HCT116 (cell line): ENCODE data around the gene ZEB1. TPM values are rescaled to one million over a fixed set of nuclear protein-coding genes. Genes with fewer than 3 reads are reported as not detected.

Experiments
- ATAC-seq: fragments of 200-7000 bp; cut with Tn5 transposase; 2 replicates; pipeline ENCODE4 v1.9.1; 2020; ENCODE audit warnings: mild to moderate bottlenecking, moderate library complexity
- BruUV-seq: library from RNA; stranded (reverse); fragments of 400-500 nt; replicated peaks from 2 replicates; lab custom pipeline; 2021; lab: Mats Ljungman, UMichigan
- CTCF ChIA-PET: fragments of 300-600 bp; sonication (Branson Sonifier 250); formaldehyde crosslinking; loops from one replicate; lab custom pipeline; 2021; ENCODE audit warnings: antibody characterized with exemption; lab: Charles Lee
- POLR2A ChIA-PET: fragments of 300-600, 350-600 bp; sonication (Branson Sonifier 250); formaldehyde crosslinking; loops from one replicate; lab custom pipeline; 2021; ENCODE audit warnings: antibody characterized with exemption; lab: Charles Lee
- RAD21 ChIA-PET, 2 experiments: fragments of 300-600 bp; sonication (Branson Sonifier 250); formaldehyde crosslinking; loops; one replicate each; lab custom pipeline; 2023; ENCODE audit warnings: low total read pairs in 2 of 2; ENCODE audit not compliant: uncharacterized antibody in 2 of 2, unreplicated experiment in 2 of 2, low non-redundant PET in 1 of 2; lab: Charles Lee
- DNase-seq: peaks from one replicate; pipeline ENCODE4 v3.0.0-alpha.2; 2010; ENCODE audit warnings: low read depth, low spot score
- H2AFZ ChIP-seq: fragments of 200-600 bp; shearing (Covaris generic), sonication (generic); 2 replicates; pipeline ENCODE4 v1.6.1; 2017; ENCODE audit warnings: low read depth, mixed run types, mixed read lengths, antibody characterized with exemption, low read length; ENCODE audit not compliant: poor library complexity, severe bottlenecking
- H3K27ac ChIP-seq: 2 replicates; pipeline ENCODE4 v1.5.1; 2012; ENCODE audit warnings: low read depth, low read length
- H3K27me3 ChIP-seq: fragments of 200-600 bp; sonication (generic); 2 replicates; pipeline ENCODE4 v1.6.1; 2016; ENCODE audit warnings: mixed run types, low read length, mixed read lengths; ENCODE audit not compliant: insufficient read depth
- H3K36me3 ChIP-seq, 2 experiments: fragments of 200-500 bp in 1 of 2; fragments of 200-600 bp in 1 of 2; sonication (Bioruptor generic) in 1 of 2; sonication (generic) in 1 of 2; 2 replicates each; pipeline versions ENCODE4 v1.5.1 to v1.6.1; 2014 to 2016; ENCODE audit warnings: low read length in 2 of 2, inconsistent platforms in 1 of 2, mixed read lengths in 1 of 2, mixed run types in 1 of 2; ENCODE audit not compliant: insufficient read depth in 2 of 2, control insufficient read depth in 1 of 2
- H3K4me1 ChIP-seq, 2 experiments: fragments of 200-600 bp in 1 of 2; sonication (generic) in 1 of 2; 2 replicates each; pipeline versions ENCODE4 v1.5.1 to v1.6.1; 2012 to 2017; ENCODE audit warnings: low read length in 2 of 2, inconsistent platforms in 1 of 2, mild to moderate bottlenecking in 1 of 2, mixed read lengths in 1 of 2, mixed run types in 1 of 2, moderate library complexity in 1 of 2; ENCODE audit not compliant: insufficient read depth in 2 of 2, control insufficient read depth in 1 of 2
- H3K4me2 ChIP-seq: fragments of 200-600 bp; sonication (generic); 2 replicates; pipeline ENCODE4 v1.6.1; 2017; ENCODE audit warnings: mixed run types, low read length, mixed read lengths
- H3K4me3 ChIP-seq, 2 experiments: fragments of 200-600 bp in 1 of 2; sonication (generic) in 1 of 2; replicated peaks in 1 of 2; 2 replicates each; pipeline ENCODE4 v1.5.1; 2011 to 2016; ENCODE audit warnings: low read length in 2 of 2, control low read depth in 1 of 2, low read depth in 1 of 2, mild to moderate bottlenecking in 1 of 2, mixed read lengths in 1 of 2, mixed run types in 1 of 2
- H3K79me2 ChIP-seq: fragments of 200-600 bp; sonication (generic); 2 replicates; pipeline ENCODE4 v1.6.1; 2017; ENCODE audit warnings: mild to moderate bottlenecking, mixed run types, low read length, moderate library complexity, mixed read lengths; ENCODE audit not compliant: insufficient read depth
- H3K9ac ChIP-seq: fragments of 200-600 bp; sonication (generic); 2 replicates; pipeline ENCODE4 v1.6.1; 2016; ENCODE audit warnings: low read length, mixed read lengths
- H3K9me2 ChIP-seq: fragments of 200-600 bp; sonication (generic), shearing (Covaris generic); 2 replicates; pipeline ENCODE4 v1.6.1; 2017; ENCODE audit warnings: mixed run types, mild to moderate bottlenecking, moderate library complexity; ENCODE audit not compliant: insufficient read depth
- H3K9me3 ChIP-seq, 2 experiments: fragments of 200-500 bp in 1 of 2; fragments of 200-600 bp in 1 of 2; sonication (Bioruptor generic) in 1 of 2; sonication (generic) in 1 of 2; 2 replicates each; pipeline ENCODE4 v1.6.1; 2014 to 2017; ENCODE audit warnings: low read length in 2 of 2, mixed read lengths in 2 of 2, inconsistent platforms in 1 of 2, low read depth in 1 of 2, mild to moderate bottlenecking in 1 of 2, mixed run types in 1 of 2, moderate library complexity in 1 of 2; ENCODE audit not compliant: control insufficient read depth in 1 of 2, insufficient read depth in 1 of 2
- H4K20me1 ChIP-seq: fragments of 200-600 bp; sonication (generic), shearing (Covaris generic); 2 replicates; pipeline ENCODE4 v1.6.1; 2017; ENCODE audit warnings: mixed run types, mild to moderate bottlenecking, moderate library complexity; ENCODE audit not compliant: insufficient read depth
- CBX3 ChIP-seq: IDR thresholded peaks from 2 replicates; pipeline ENCODE4 v1.6.1; 2012; ENCODE audit warnings: low read depth
- CEBPB ChIP-seq: IDR thresholded peaks from 2 replicates; pipeline ENCODE4 v1.6.1; 2012; ENCODE audit warnings: low read depth
- EGR1 ChIP-seq: IDR thresholded peaks from 2 replicates; pipeline ENCODE4 v1.6.1; 2012; ENCODE audit warnings: low read depth
- EZH2 ChIP-seq: fragments of 200-600 bp; sonication (generic); IDR thresholded peaks from 2 replicates; pipeline ENCODE4 v1.6.1; 2017; ENCODE audit warnings: antibody characterized with exemption, mixed run types
- EZH2phosphoT487 ChIP-seq: fragments of 200-600 bp; IDR thresholded peaks from 2 replicates; pipeline ENCODE4 v1.6.1; 2018; ENCODE audit warnings: antibody characterized with exemption, borderline replicate concordance
- JUND ChIP-seq: IDR thresholded peaks from 2 replicates; pipeline ENCODE4 v1.6.1; 2012
- MAX ChIP-seq: IDR thresholded peaks from 2 replicates; pipeline ENCODE4 v1.6.1; 2012
- POLR2A ChIP-seq: IDR thresholded peaks from 2 replicates; pipeline ENCODE4 v1.7.0; 2011; ENCODE audit warnings: borderline replicate concordance; ENCODE audit not compliant: insufficient read depth, insufficient read length; ENCODE audit errors: extremely low read depth
- POLR2AphosphoS5 ChIP-seq: IDR thresholded peaks from 2 replicates; pipeline ENCODE4 v1.6.1; 2011; ENCODE audit warnings: mild to moderate bottlenecking, low read depth, low read length, moderate library complexity
- RAD21 ChIP-seq: IDR thresholded peaks from 2 replicates; pipeline ENCODE4 v1.6.1; 2012; ENCODE audit warnings: low read depth, mild to moderate bottlenecking
- SIN3A ChIP-seq: IDR thresholded peaks from 2 replicates; pipeline ENCODE4 v1.6.1; 2012; ENCODE audit warnings: low read depth
- SP1 ChIP-seq: IDR thresholded peaks from 2 replicates; pipeline ENCODE4 v1.6.1; 2012; ENCODE audit warnings: low read depth
- SRF ChIP-seq: IDR thresholded peaks from 2 replicates; pipeline ENCODE4 v1.6.1; 2012; ENCODE audit warnings: low read depth
- TCF7L2 ChIP-seq: IDR thresholded peaks from 2 replicates; pipeline ENCODE4 v1.7.0; 2011; ENCODE audit warnings: borderline replicate concordance, inconsistent platforms; ENCODE audit not compliant: insufficient read depth, insufficient read length; ENCODE audit errors: extremely low read depth
- YY1 ChIP-seq: IDR thresholded peaks from 2 replicates; pipeline ENCODE4 v1.6.1; 2011; ENCODE audit warnings: low read length, low read depth, moderate library complexity, mild to moderate bottlenecking; ENCODE audit not compliant: insufficient replicate concordance; ENCODE audit errors: extremely low read depth
- ZFX ChIP-seq: fragments of 450-650 bp; IDR thresholded peaks from 2 replicates; pipeline ENCODE4 v1.6.1; 2017
- intact Hi-C: fragments of 100-400 bp; cut with micrococcal nuclease; formaldehyde crosslinking; loops from 2 replicates; pipeline ENCODE4 v1.10.0; 2022
- total RNA-seq: library from RNA; stranded (reverse); gene quantifications from one replicate; pipeline ENCODE4 v1.2.1, GENCODE V29; 2021; ENCODE audit not compliant: unreplicated experiment
- TF ChIP-seq, protein P1 (sequence below): IDR thresholded peaks from 2 replicates; pipeline ENCODE4 v1.6.1; 2012
- TF ChIP-seq, protein P2 (sequence below), 3 experiments: fragments of 200-600 bp in 1 of 3; sonication (generic) in 1 of 3; IDR thresholded peaks in 2 of 3; conservative IDR thresholded peaks in 1 of 3; 2 replicates each; pipeline ENCODE4 v1.5.1; 2012 to 2017; ENCODE audit warnings: low read depth in 2 of 3, low read length in 2 of 3, antibody characterized with exemption in 1 of 3, borderline replicate concordance in 1 of 3, control low read depth in 1 of 3, mild to moderate bottlenecking in 1 of 3, mixed read lengths in 1 of 3, mixed run types in 1 of 3, moderate library complexity in 1 of 3; ENCODE audit not compliant: insufficient read depth in 1 of 3

ZEB1 gene
- total RNA-seq, 1 experiment from 2014 or later, result 3.4 TPM

DNA sequence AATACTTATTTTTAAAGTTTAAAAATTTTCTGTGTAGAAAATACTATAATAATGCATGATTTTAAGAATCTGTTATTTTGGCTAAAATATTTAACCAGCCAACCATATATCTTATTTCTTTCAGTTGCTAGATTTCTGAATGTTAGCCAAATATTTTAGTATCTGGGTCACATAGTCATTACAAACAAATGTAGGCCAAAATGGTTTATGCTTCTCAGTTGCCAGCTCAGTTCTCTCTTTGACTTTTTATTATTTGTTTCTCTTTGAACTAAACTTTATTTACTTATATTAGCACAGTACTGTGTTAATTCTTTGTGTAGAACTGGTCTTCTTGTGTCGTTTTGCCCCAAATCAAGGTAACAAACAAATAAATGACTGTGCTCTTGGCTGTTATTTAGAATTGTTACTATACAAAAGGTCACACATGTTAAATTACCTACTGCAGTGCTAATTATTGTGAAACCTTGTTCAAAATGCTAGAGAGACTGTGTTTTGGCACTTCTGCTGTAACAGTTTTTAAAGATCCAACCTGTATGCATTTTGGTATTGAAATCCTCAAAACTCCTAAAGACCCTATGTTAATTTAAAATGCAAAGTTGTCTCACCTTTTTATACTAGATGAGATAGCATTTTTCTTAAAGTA, 39.8 kb downstream of the ZEB1 start:
- ATAC-seq, result no peak
- Histone ChIP-seq H3K4me1 (peaks cover 4 to 6% of the 10 kb centered on the region in 2 experiments; a peak in 3 of 4 replicates), H4K20me1 (no peaks in the 10 kb centered on the region), H3K9me3 (no peaks in the 10 kb centered on the region), H2AFZ (no peak overlapping the region), H3K36me3 (no peaks in the 10 kb centered on the region), H3K9ac (no peak overlapping the region), H3K79me2 (no peaks in the 10 kb centered on the region), H3K9me2 (no peaks in the 10 kb centered on the region), H3K27me3 (no peaks in the 10 kb centered on the region), H3K4me3 (no peak overlapping the region), H3K27ac (no peak overlapping the region), H3K4me2 (no peak overlapping the region)
- POLR2A ChIA-PET, result no interaction called here
- no peak for DNase-seq
- RAD21 ChIA-PET, result no interaction called here
- intact Hi-C loops, result no loop called here
- no TSS peak for BruUV-seq
- CTCF ChIA-PET, result no interaction called here
- TF ChIP-seq EGR1 (no peak), EZH2phosphoT487 (no peak), SRF (no peak), POLR2A (no peak), YY1 (no peak), RAD21 (no peak), ZFX (no peak), EZH2 (no peak)

DNA sequence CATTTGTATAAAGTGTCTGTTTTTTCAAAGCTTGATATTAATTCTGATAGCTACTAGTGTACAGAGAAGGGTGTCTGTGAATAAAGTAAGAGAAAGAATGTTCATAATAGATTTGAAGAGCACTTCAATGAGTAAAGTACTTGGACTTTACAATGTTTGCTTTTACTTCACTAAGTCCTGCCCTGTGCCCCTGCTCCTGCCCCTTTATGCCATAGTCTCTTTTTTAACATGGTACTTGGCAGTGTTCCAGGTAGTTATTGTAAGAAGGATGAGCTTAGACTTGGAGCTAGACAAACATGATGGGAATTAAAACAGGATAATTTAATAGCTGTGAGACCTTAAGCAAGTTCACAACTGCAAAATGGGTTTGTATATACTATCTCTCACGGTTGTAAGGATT, 41.0 kb downstream of the ZEB1 start:
- H3K4me1 ChIP-seq, result no peaks in the 10 kb centered on the region
- no peaks in the 10 kb centered on the region for H3K9me2 ChIP-seq
- intact Hi-C loops, result no loop called here
- no peaks in the 10 kb centered on the region for H3K9me3 ChIP-seq
- H3K27ac ChIP-seq, result no peak overlapping the region
- no peaks in the 10 kb centered on the region for H3K79me2 ChIP-seq
- H2AFZ ChIP-seq, result no peak overlapping the region
- no peaks in the 10 kb centered on the region for H3K36me3 ChIP-seq
- no peak overlapping the region for H3K4me2 ChIP-seq
- BruUV-seq, result no TSS peak
- POLR2A ChIA-PET, result no interaction called here
- RAD21 ChIA-PET, result no interaction called here
- no peak for ATAC-seq
- H3K4me3 ChIP-seq, result no peak overlapping the region
- CTCF ChIA-PET, result no interaction called here
- no peak overlapping the region for H3K9ac ChIP-seq
- H4K20me1 ChIP-seq, result no peaks in the 10 kb centered on the region
- DNase-seq, result no peak
- no peaks in the 10 kb centered on the region for H3K27me3 ChIP-seq
- no peak for TF ChIP-seq EGR1
- TF ChIP-seq EZH2phosphoT487, result no peak
- no peak for TF ChIP-seq EZH2
- TF ChIP-seq CEBPB, result no peak
- no peak for TF ChIP-seq POLR2AphosphoS5
- no peak for TF ChIP-seq JUND
- TF ChIP-seq YY1, result no peak
- no peak for TF ChIP-seq SIN3A
- no peak for TF ChIP-seq SRF
- TF ChIP-seq TCF7L2, result no peak
- no peak for TF ChIP-seq SP1
- TF ChIP-seq, protein P1, sequence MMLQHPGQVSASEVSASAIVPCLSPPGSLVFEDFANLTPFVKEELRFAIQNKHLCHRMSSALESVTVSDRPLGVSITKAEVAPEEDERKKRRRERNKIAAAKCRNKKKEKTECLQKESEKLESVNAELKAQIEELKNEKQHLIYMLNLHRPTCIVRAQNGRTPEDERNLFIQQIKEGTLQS, result no peak
- no peak for TF ChIP-seq MAX
- no peak for TF ChIP-seq CBX3
- TF ChIP-seq, protein P2, sequence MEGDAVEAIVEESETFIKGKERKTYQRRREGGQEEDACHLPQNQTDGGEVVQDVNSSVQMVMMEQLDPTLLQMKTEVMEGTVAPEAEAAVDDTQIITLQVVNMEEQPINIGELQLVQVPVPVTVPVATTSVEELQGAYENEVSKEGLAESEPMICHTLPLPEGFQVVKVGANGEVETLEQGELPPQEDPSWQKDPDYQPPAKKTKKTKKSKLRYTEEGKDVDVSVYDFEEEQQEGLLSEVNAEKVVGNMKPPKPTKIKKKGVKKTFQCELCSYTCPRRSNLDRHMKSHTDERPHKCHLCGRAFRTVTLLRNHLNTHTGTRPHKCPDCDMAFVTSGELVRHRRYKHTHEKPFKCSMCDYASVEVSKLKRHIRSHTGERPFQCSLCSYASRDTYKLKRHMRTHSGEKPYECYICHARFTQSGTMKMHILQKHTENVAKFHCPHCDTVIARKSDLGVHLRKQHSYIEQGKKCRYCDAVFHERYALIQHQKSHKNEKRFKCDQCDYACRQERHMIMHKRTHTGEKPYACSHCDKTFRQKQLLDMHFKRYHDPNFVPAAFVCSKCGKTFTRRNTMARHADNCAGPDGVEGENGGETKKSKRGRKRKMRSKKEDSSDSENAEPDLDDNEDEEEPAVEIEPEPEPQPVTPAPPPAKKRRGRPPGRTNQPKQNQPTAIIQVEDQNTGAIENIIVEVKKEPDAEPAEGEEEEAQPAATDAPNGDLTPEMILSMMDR (IDR thresholded peaks at IDR 0.05 in 2 of 3, conservative IDR thresholded peaks at IDR 0.05 in 1 of 3; ENCODE audit: borderline replicate concordance in 1 of 3, insufficient read depth in 1 of 3, low read depth in 2 of 3, low read length in 2 of 3), result no peak
